MM.1S (cell line): Measurements from ENCODE around the gene XPNPEP1.

Source experiments
- DNase-seq: peaks from one replicate; pipeline ENCODE4 v3.0.0-alpha.2; 2015
- H2AFZ ChIP-seq: fragments of 300-600 bp; sonication (generic); 2 replicates; pipeline ENCODE4 v1.6.0; 2016; ENCODE audit warnings: antibody characterized with exemption, low read length
- H3F3A ChIP-seq: fragments of 300-600 bp; sonication (generic); 2 replicates; pipeline ENCODE4 v1.6.1; 2016; ENCODE audit warnings: mild to moderate bottlenecking, antibody characterized with exemption, low read length, moderate library complexity, mixed read lengths; ENCODE audit not compliant: insufficient read depth
- H3K27ac ChIP-seq: fragments of 300-600 bp; sonication (generic); 2 replicates; pipeline ENCODE4 v1.5.1; 2016; ENCODE audit warnings: mild to moderate bottlenecking, low read length
- H3K27me3 ChIP-seq: fragments of 300-600 bp; sonication (generic); replicated peaks from 2 replicates; pipeline ENCODE4 v1.6.0; 2016; ENCODE audit warnings: low read length; ENCODE audit not compliant: insufficient read depth
- H3K36me3 ChIP-seq: fragments of 300-600 bp; sonication (generic); replicated peaks from 2 replicates; pipeline ENCODE4 v1.6.1; 2016; ENCODE audit warnings: mild to moderate bottlenecking, low read length, mixed read lengths; ENCODE audit not compliant: insufficient read depth
- H3K4me1 ChIP-seq: fragments of 300-600 bp; sonication (generic); 2 replicates; pipeline ENCODE4 v1.6.1; 2016; ENCODE audit warnings: low read length, mixed read lengths
- H3K4me2 ChIP-seq: fragments of 300-600 bp; sonication (generic); 2 replicates; pipeline ENCODE4 v1.6.0; 2016; ENCODE audit warnings: low read depth, low read length
- H3K4me3 ChIP-seq: fragments of 300-600 bp; sonication (generic); 2 replicates; pipeline ENCODE4 v1.5.1; 2016; ENCODE audit warnings: low read length, mixed read lengths
- H3K79me2 ChIP-seq: fragments of 300-600 bp; sonication (generic); 2 replicates; pipeline ENCODE4 v1.6.1; 2016; ENCODE audit warnings: mixed run types, low read length, mixed read lengths
- H3K9ac ChIP-seq: fragments of 300-600 bp; sonication (generic); 2 replicates; pipeline ENCODE4 v1.6.1; 2016; ENCODE audit warnings: low read length, mixed read lengths
- H3K9me2 ChIP-seq: fragments of 300-600 bp; sonication (generic); replicated peaks from 2 replicates; pipeline ENCODE4 v1.6.1; 2016; ENCODE audit warnings: mild to moderate bottlenecking, low read length, mixed read lengths; ENCODE audit not compliant: insufficient read depth
- H3K9me3 ChIP-seq: fragments of 300-600 bp; sonication (generic); replicated peaks from 2 replicates; pipeline ENCODE4 v1.6.1; 2016; ENCODE audit warnings: mild to moderate bottlenecking, low read length, mixed read lengths; ENCODE audit not compliant: insufficient read depth
- H4K20me1 ChIP-seq: fragments of 300-600 bp; sonication (generic); 2 replicates; pipeline ENCODE4 v1.6.1; 2016; ENCODE audit warnings: mild to moderate bottlenecking, low read length, moderate library complexity, mixed read lengths; ENCODE audit not compliant: insufficient read depth
- EZH2 ChIP-seq: fragments of 300-600 bp; sonication (generic); optimal IDR thresholded peaks from 2 replicates; pipeline ENCODE3; 2017; ENCODE audit warnings: low read depth, mild to moderate bottlenecking, antibody characterized with exemption, low read length, mixed read lengths
- EZH2phosphoT487 ChIP-seq: fragments of 300-600 bp; sonication (generic); IDR thresholded peaks from 2 replicates; pipeline ENCODE4 v1.6.1; 2018; ENCODE audit warnings: antibody characterized with exemption, low read length
- TF ChIP-seq, protein P1 (sequence below): fragments of 300-600 bp; sonication (generic); IDR thresholded peaks from 2 replicates; pipeline ENCODE4 v1.5.1; 2016; ENCODE audit warnings: antibody characterized with exemption, low read length, mixed read lengths

Gene XPNPEP1

DNA sequence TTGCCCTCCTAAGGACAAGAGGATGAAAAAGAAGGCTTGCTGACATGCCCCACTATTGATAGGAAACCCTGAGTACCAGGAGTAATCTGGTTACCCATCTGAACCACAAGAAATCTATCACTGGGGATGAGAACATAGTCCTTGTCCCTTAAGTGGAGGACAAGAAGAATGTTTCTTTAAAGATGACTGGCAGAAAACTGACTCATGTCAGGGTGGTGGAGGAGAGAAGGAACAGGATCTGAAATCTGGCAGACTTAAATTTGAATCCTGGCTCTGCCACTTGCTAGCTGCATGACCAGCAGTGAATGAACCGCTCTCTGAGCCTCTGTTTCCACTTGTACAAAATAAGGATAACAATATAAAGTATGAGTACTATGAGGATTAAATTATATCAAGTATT is 38.9 kb upstream of the XPNPEP1 start:
- Histone ChIP-seq H3K4me2 (no peak overlapping the region), H3K4me3 (no peak overlapping the region), H2AFZ (no peak overlapping the region), H3K27me3 (no peaks in the 10 kb centered on the region), H3K79me2 (no peaks in the 10 kb centered on the region), H4K20me1 (no peaks in the 10 kb centered on the region), H3K9me2 (no peaks in the 10 kb centered on the region), H3F3A (no peaks in the 10 kb centered on the region), H3K9me3 (no peaks in the 10 kb centered on the region), H3K27ac (no peak overlapping the region), H3K36me3 (no peaks in the 10 kb centered on the region), H3K9ac (no peak overlapping the region), H3K4me1 (no peaks in the 10 kb centered on the region)
- no peak for DNase-seq
- no peak for TF ChIP-seq EZH2
- no peak for TF ChIP-seq EZH2phosphoT487
- TF ChIP-seq, protein P1, sequence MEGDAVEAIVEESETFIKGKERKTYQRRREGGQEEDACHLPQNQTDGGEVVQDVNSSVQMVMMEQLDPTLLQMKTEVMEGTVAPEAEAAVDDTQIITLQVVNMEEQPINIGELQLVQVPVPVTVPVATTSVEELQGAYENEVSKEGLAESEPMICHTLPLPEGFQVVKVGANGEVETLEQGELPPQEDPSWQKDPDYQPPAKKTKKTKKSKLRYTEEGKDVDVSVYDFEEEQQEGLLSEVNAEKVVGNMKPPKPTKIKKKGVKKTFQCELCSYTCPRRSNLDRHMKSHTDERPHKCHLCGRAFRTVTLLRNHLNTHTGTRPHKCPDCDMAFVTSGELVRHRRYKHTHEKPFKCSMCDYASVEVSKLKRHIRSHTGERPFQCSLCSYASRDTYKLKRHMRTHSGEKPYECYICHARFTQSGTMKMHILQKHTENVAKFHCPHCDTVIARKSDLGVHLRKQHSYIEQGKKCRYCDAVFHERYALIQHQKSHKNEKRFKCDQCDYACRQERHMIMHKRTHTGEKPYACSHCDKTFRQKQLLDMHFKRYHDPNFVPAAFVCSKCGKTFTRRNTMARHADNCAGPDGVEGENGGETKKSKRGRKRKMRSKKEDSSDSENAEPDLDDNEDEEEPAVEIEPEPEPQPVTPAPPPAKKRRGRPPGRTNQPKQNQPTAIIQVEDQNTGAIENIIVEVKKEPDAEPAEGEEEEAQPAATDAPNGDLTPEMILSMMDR = no peak

- Histone ChIP-seq H3K79me2 (no peaks in the 10 kb centered on the region), H3K4me1 (no peaks in the 10 kb centered on the region), H4K20me1 (no peaks in the 10 kb centered on the region), H3K9me2 (no peaks in the 10 kb centered on the region), H3K27ac (no peak overlapping the region), H3K9ac (no peak overlapping the region), H3K4me2 (no peak overlapping the region), H3K9me3 (no peaks in the 10 kb centered on the region), H3K36me3 (no peaks in the 10 kb centered on the region), H3F3A (no peaks in the 10 kb centered on the region), H2AFZ (no peak overlapping the region), H3K4me3 (no peak overlapping the region), H3K27me3 (no peaks in the 10 kb centered on the region)
- TF ChIP-seq, protein P1 = no peak
- TF ChIP-seq EZH2phosphoT487 = no peak
- no peak for TF ChIP-seq EZH2
- DNase-seq = no peak
Observed at GRCh38 chr10:109961174-109962001, 38.1 kb upstream of the XPNPEP1 start.

DNA sequence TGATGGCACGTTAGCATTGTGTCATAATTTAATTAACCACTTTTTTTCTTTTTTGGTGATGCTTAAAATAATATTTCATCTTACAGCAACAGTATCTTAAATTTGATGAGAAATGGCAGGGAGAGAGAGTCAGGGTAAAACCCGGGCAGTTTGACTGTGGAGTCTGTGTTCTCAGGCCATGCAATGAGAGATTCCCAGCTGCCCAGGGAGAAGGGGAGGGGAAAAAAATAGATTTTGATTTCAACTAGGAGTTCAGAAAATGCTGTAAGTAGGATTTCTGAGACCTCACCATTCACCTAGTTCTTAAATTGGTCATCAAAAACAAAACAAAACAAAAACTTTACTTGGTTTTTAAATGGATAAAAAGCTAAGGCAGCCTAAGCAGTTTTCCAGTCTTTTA is 37.4 kb upstream of the XPNPEP1 start:
- Histone ChIP-seq H3K9me2 (no peaks in the 10 kb centered on the region), H3K9ac (no peak overlapping the region), H3K27ac (no peak overlapping the region), H3K4me2 (no peak overlapping the region), H2AFZ (no peak overlapping the region), H3K27me3 (no peaks in the 10 kb centered on the region), H3K4me1 (no peaks in the 10 kb centered on the region), H4K20me1 (no peaks in the 10 kb centered on the region), H3K79me2 (no peaks in the 10 kb centered on the region), H3K36me3 (no peaks in the 10 kb centered on the region), H3F3A (no peaks in the 10 kb centered on the region), H3K4me3 (no peak overlapping the region), H3K9me3 (no peaks in the 10 kb centered on the region)
- TF ChIP-seq, protein P1 = no peak
- TF ChIP-seq EZH2phosphoT487 (no peak), EZH2 (no peak)
- no peak for DNase-seq
